ENCODE measurements around the gene TBC1D9B.
"Not testable (repeated sequence)": the region's sequence is repeated elsewhere in the genome, so short reads cannot be mapped to it uniquely, and the experiment has no call there.

The TBC1D9B gene

GRCh38 chr5:179836225-179837019 is 71.3 kb downstream of the TBC1D9B start:
- DNase-seq: no peak

- not testable (repeated sequence) for DNase-seq
These were observed 72.8 kb downstream of the TBC1D9B start for GRCh38 chr5:179834871-179835270.

- DNase-seq: no peak
These were observed 73.6 kb downstream of the TBC1D9B start for GRCh38 chr5:179834120-179834519.

- DNase-seq: no peak
These were observed 74.0 kb downstream of the TBC1D9B start for GRCh38 chr5:179833709-179834070.

- DNase-seq: no peak
These were observed 74.5 kb downstream of the TBC1D9B start for GRCh38 chr5:179833056-179833708.

GRCh38 chr5:179832039-179832745 is 75.5 kb downstream of the TBC1D9B start:
- no peak for DNase-seq

- no peak for DNase-seq
These were observed 76.8 kb downstream of the TBC1D9B start for GRCh38 chr5:179830818-179831468.

- DNase-seq: no peak
These were observed 77.8 kb downstream of the TBC1D9B start for GRCh38 chr5:179829732-179830435.

- no peak for DNase-seq
These were observed 78.8 kb downstream of the TBC1D9B start for GRCh38 chr5:179828756-179829421.

GRCh38 chr5:179827680-179828079 is 80.0 kb downstream of the TBC1D9B start:
- DNase-seq: no peak

GRCh38 chr5:179825655-179826182 is 82.0 kb downstream of the TBC1D9B start:
- DNase-seq: no peak

GRCh38 chr5:179824745-179825112 is 83.0 kb downstream of the TBC1D9B start:
- DNase-seq: no peak

- no peak for DNase-seq
These were observed 83.6 kb downstream of the TBC1D9B start for GRCh38 chr5:179823937-179824744.

- DNase-seq: no peak
These were observed 85.2 kb downstream of the TBC1D9B start for GRCh38 chr5:179822444-179822990.

- DNase-seq: no peak
These were observed 85.7 kb downstream of the TBC1D9B start for GRCh38 chr5:179822059-179822432.

- DNase-seq: peak; percentile 92
These were observed 86.2 kb downstream of the TBC1D9B start for GRCh38 chr5:179821298-179822058.

GRCh38 chr5:179820483-179821297 is 87.0 kb downstream of the TBC1D9B start, which contains the start of gene SQSTM1:
Gene SQSTM1, plus strand, starts transcription at chr5:179820905. Its CDS starts 32 bp downstream, at chr5:179820937.
- peak; percentile 56 for DNase-seq

- peak; percentile 33 for DNase-seq
These were observed 87.6 kb downstream of the TBC1D9B start for GRCh38 chr5:179820127-179820482.

All from DMS79 treated with DMSO at 0.1 percent for 48 hours (cell line).